Fibroblast of lung (primary cell): ENCODE data around the gene ARHGAP44. TPM values are rescaled to one million over a fixed set of nuclear protein-coding genes. Genes with fewer than 3 reads are reported as not detected.

Experiments
- DNase-seq, 2 donors: peaks; one replicate each; pipeline versions ENCODE4 v3.0.0 to v3.0.0-alpha.2; 2010; ENCODE audit warnings: low read depth in 2 of 2
- H2AFZ ChIP-seq: 2 replicates; pipeline ENCODE4 v1.5.1; 2012; ENCODE audit warnings: low read length, control low read depth, inconsistent platforms
- H3K27ac ChIP-seq: 2 replicates; pipeline ENCODE4 v1.5.1; 2011; ENCODE audit warnings: low read length, control low read depth; ENCODE audit not compliant: insufficient read depth
- H3K27me3 ChIP-seq: 2 replicates; pipeline ENCODE4 v1.5.1; 2011; ENCODE audit warnings: mild to moderate bottlenecking, low read length; ENCODE audit not compliant: control insufficient read depth, insufficient read depth
- H3K36me3 ChIP-seq: 2 replicates; pipeline ENCODE4 v1.5.1; 2011; ENCODE audit warnings: low read length; ENCODE audit not compliant: control insufficient read depth, insufficient read depth
- H3K4me1 ChIP-seq: 2 replicates; pipeline ENCODE4 v1.5.1; 2011; ENCODE audit warnings: low read length; ENCODE audit not compliant: control insufficient read depth, insufficient read depth; ENCODE audit errors: extremely low read depth
- H3K4me2 ChIP-seq: 2 replicates; pipeline ENCODE4 v1.5.1; 2011; ENCODE audit warnings: low read length, control low read depth; ENCODE audit not compliant: insufficient read depth; ENCODE audit errors: extremely low read depth
- H3K4me3 ChIP-seq, 4 experiments: fragments of 200-600 bp in 1 of 4; sonication (generic) in 1 of 4; replicated peaks in 1 of 4; 2 replicates each; pipeline ENCODE4 v1.5.1; 2011 to 2016; ENCODE audit warnings: low read length in 4 of 4, low read depth in 3 of 4, mild to moderate bottlenecking in 3 of 4, control low read depth in 2 of 4, inconsistent platforms in 1 of 4, mixed read lengths in 1 of 4; ENCODE audit not compliant: insufficient read depth in 1 of 4; ENCODE audit errors: control extremely low read depth in 1 of 4
- H3K79me2 ChIP-seq: 2 replicates; pipeline ENCODE4 v1.5.1; 2012; ENCODE audit warnings: mild to moderate bottlenecking, low read length, inconsistent platforms; ENCODE audit not compliant: control insufficient read depth, insufficient read depth
- H3K9ac ChIP-seq: 2 replicates; pipeline ENCODE4 v1.5.1; 2011; ENCODE audit warnings: mild to moderate bottlenecking, low read length, control low read depth; ENCODE audit not compliant: insufficient read depth
- H3K9me3 ChIP-seq: 2 replicates; pipeline ENCODE4 v1.5.1; 2012; ENCODE audit warnings: low read depth, low read length; ENCODE audit not compliant: control insufficient read depth, insufficient read depth
- H4K20me1 ChIP-seq: 2 replicates; pipeline ENCODE4 v1.5.1; 2011; ENCODE audit warnings: low read length; ENCODE audit not compliant: control insufficient read depth, insufficient read depth; ENCODE audit errors: extremely low read depth
- EZH2 ChIP-seq: IDR thresholded peaks from 2 replicates; pipeline ENCODE4 v1.5.1; 2012; ENCODE audit warnings: low read length, control low read depth, mild to moderate bottlenecking; ENCODE audit errors: missing control alignments
- polyA plus RNA-seq, 2 donors: library from polyadenylated mRNA; depleted of rRNA in 1 of 2; stranded (reverse) in 1 of 2; unstranded in 1 of 2; fragments of >200 nt; gene quantifications; 2 replicates each; pipeline ENCODE4 v1.2.1, GENCODE V29; 2011 to 2012; ENCODE audit warnings: missing spikeins in 1 of 2
- total RNA-seq: library from RNA; depleted of rRNA; stranded (reverse); fragments of >200 nt; gene quantifications from 2 replicates; pipeline ENCODE4 v1.2.1, GENCODE V29; 2014
- TF ChIP-seq, protein P1 (sequence below), 2 donors: IDR thresholded peaks in 1 of 2; conservative IDR thresholded peaks in 1 of 2; 1 replicate in 1 of 2; 2 replicates in 1 of 2; pipeline ENCODE4 v1.5.1; 2011 to 2012; ENCODE audit warnings: low read length in 2 of 2, control low read depth in 1 of 2, inconsistent platforms in 1 of 2, low read depth in 1 of 2, mild to moderate bottlenecking in 1 of 2

The ARHGAP44 gene
- total and polyA plus RNA-seq, 2 donors (not counting 1 experiment from before 2014, with no cell fraction given): 0.48 to 1.7 TPM

DNA sequence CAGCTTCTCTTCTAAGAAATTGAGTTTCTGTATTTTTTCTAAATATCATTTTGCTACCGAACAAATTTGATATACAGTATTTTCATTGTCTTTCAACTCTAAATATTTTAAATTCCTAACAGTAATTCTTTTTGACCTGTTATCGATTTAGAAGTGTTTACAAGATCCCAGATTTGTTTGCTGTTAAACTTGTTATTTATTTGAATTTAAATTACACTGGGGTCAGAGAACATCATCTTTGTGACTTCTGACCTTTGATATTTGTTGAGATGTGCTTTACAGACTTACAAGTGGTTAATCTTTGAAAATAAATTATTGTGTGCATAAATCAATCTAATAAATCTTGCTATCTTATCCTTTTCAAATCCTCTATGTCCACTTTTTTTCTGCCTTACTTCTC, 94.2 kb downstream of the ARHGAP44 start:
- no peaks in the 10 kb centered on the region for H3K36me3 ChIP-seq
- no peaks in the 10 kb centered on the region for H3K4me1 ChIP-seq
- H3K9ac ChIP-seq: no peak overlapping the region
- H3K4me2 ChIP-seq: no peak overlapping the region
- TF ChIP-seq, protein P1, sequence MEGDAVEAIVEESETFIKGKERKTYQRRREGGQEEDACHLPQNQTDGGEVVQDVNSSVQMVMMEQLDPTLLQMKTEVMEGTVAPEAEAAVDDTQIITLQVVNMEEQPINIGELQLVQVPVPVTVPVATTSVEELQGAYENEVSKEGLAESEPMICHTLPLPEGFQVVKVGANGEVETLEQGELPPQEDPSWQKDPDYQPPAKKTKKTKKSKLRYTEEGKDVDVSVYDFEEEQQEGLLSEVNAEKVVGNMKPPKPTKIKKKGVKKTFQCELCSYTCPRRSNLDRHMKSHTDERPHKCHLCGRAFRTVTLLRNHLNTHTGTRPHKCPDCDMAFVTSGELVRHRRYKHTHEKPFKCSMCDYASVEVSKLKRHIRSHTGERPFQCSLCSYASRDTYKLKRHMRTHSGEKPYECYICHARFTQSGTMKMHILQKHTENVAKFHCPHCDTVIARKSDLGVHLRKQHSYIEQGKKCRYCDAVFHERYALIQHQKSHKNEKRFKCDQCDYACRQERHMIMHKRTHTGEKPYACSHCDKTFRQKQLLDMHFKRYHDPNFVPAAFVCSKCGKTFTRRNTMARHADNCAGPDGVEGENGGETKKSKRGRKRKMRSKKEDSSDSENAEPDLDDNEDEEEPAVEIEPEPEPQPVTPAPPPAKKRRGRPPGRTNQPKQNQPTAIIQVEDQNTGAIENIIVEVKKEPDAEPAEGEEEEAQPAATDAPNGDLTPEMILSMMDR (conservative IDR thresholded peaks at IDR 0.05 in 1 of 2, IDR thresholded peaks at IDR 0.05 in 1 of 2; ENCODE audit: low read depth in 1 of 2, low read length in 2 of 2): no peak
- H3K9me3 ChIP-seq: no peaks in the 10 kb centered on the region
- DNase-seq: no peak
- H3K79me2 ChIP-seq: no peaks in the 10 kb centered on the region
- no peak overlapping the region for H3K4me3 ChIP-seq
- no peak overlapping the region for H2AFZ ChIP-seq
- no peaks in the 10 kb centered on the region for H4K20me1 ChIP-seq
- H3K27me3 ChIP-seq: no peaks in the 10 kb centered on the region
- no peak overlapping the region for H3K27ac ChIP-seq

DNA sequence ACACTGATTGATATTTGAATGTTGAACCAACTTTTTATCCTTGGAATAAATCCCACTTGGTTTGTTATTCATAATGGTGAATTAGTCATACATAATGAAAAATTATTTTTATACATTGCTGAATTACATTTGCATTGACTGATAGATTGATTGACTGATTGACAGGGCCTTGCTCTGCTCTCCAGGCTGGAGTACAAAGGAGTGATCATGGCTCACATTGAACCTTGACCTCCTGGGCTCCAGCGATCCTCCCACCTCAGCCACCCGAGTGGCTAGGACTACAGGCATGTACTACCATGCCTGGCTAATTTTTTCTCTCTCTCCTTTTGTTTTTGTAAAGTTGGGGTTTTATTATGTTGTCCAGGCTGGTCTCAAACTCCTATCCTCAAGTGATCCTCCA, 97.8 kb downstream of the ARHGAP44 start:
- Histone ChIP-seq H3K9ac (no peak overlapping the region), H3K4me3 (no peak overlapping the region), H3K4me1 (no peaks in the 10 kb centered on the region), H3K27me3 (no peaks in the 10 kb centered on the region), H4K20me1 (no peaks in the 10 kb centered on the region), H3K4me2 (no peak overlapping the region), H3K79me2 (no peaks in the 10 kb centered on the region), H3K9me3 (no peaks in the 10 kb centered on the region), H2AFZ (no peak overlapping the region), H3K36me3 (no peaks in the 10 kb centered on the region), H3K27ac (no peak overlapping the region)
- no peak for DNase-seq
- no peak for TF ChIP-seq EZH2
- TF ChIP-seq, protein P1 (conservative IDR thresholded peaks at IDR 0.05 in 1 of 2, IDR thresholded peaks at IDR 0.05 in 1 of 2; ENCODE audit: low read depth in 1 of 2, low read length in 2 of 2): no peak

DNA sequence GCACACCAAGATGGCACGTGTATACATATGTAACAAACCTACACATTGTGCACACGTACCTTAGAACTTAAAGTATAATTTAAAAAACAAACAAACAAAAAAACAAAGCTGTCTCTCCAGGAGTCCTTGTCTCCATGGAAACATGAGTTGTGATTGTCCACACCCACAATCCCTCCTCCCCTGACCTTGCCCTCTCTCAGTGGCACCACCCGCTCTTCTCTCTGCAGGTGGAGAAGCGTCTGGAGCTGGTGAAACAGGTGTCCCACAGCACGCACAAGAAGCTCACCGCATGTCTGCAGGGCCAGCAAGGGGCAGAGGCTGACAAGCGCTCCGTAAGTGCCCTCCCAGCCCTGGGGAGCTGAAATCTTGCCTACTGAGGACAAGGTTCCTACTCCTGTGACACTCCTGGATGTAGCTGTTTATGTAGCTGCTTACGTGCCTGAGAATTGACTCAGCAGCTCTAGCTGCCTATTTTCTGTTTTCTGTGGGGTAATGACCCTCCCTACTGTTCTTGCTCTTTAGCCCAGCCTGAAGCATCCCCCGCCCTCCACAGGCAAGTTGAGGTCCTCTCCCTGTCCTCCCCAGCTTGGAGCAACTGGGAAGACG, 107.0 kb downstream of the ARHGAP44 start:
- H3K4me1 ChIP-seq: no peaks in the 10 kb centered on the region
- H3K27ac ChIP-seq: no peak overlapping the region
- no peaks in the 10 kb centered on the region for H3K36me3 ChIP-seq
- H3K4me3 ChIP-seq: no peak overlapping the region
- H3K9me3 ChIP-seq: no peaks in the 10 kb centered on the region
- no peak overlapping the region for H2AFZ ChIP-seq
- H4K20me1 ChIP-seq: no peaks in the 10 kb centered on the region
- H3K79me2 ChIP-seq: no peaks in the 10 kb centered on the region
- H3K27me3 ChIP-seq: no peaks in the 10 kb centered on the region
- TF ChIP-seq, protein P1 (conservative IDR thresholded peaks at IDR 0.05 in 1 of 2, IDR thresholded peaks at IDR 0.05 in 1 of 2; ENCODE audit: low read depth in 1 of 2, low read length in 2 of 2): no peak
- TF ChIP-seq EZH2: no peak
- H3K4me2 ChIP-seq: no peak overlapping the region
- DNase-seq: no peak
- no peak overlapping the region for H3K9ac ChIP-seq
